Sigmoid colon (tissue), 7 donors: ENCODE measurements around the gene NIN. TPM values are rescaled to one million over a fixed set of nuclear protein-coding genes. Genes with fewer than 3 reads are reported as not detected.

Source experiments
- DNase-seq: peaks from one replicate; pipeline ENCODE4 v3.0.0-alpha.2; 2019
- H3K27ac ChIP-seq, 4 donors: fragments of 200-600 bp; sonication (generic); one replicate each; pipeline ENCODE4 v1.5.1; 2016 to 2019; ENCODE audit warnings: mild to moderate bottlenecking in 1 of 4
- H3K27me3 ChIP-seq, 3 donors: fragments of 200-600 bp; sonication (generic); one replicate each; pipeline ENCODE4 v1.5.1; 2019; ENCODE audit warnings: mild to moderate bottlenecking in 1 of 3
- H3K36me3 ChIP-seq, 4 donors: fragments of 200-600 bp; sonication (generic); one replicate each; pipeline ENCODE4 v1.5.1; 2016 to 2019
- H3K4me1 ChIP-seq, 4 donors: fragments of 200-600 bp; sonication (generic); one replicate each; pipeline ENCODE4 v1.5.1; 2017 to 2019
- H3K4me3 ChIP-seq, 4 donors: fragments of 200-600 bp; sonication (generic); one replicate each; pipeline ENCODE4 v1.5.1; 2017 to 2019; ENCODE audit warnings: mild to moderate bottlenecking in 2 of 4, moderate library complexity in 1 of 4
- H3K9me3 ChIP-seq, 4 donors: fragments of 200-600 bp in 3 of 4; sonication (generic) in 3 of 4; one replicate each; pipeline versions ENCODE4 v1.5.1 to v1.6.1; 2013 to 2019
- CTCF ChIP-seq, 4 experiments: fragments of 450-650 bp in 3 of 4; fragments of 200-600 bp in 1 of 4; IDR thresholded peaks; one replicate each; pipeline ENCODE4 v1.5.1; 2016 to 2019; ENCODE audit warnings: antibody characterized with exemption in 4 of 4, mild to moderate bottlenecking in 3 of 4, moderate library complexity in 2 of 4
- EP300 ChIP-seq, 4 donors: sonication (generic); formaldehyde crosslinking; IDR thresholded peaks; one replicate each; pipeline ENCODE4 v1.6.1; 2017; ENCODE audit warnings: antibody characterized with exemption in 4 of 4
- POLR2A ChIP-seq, 2 donors: fragments of 450-650 bp; IDR thresholded peaks; one replicate each; pipeline ENCODE4 v1.6.1; 2016; ENCODE audit warnings: antibody characterized with exemption in 2 of 2, mild to moderate bottlenecking in 2 of 2, moderate library complexity in 2 of 2
- POLR2AphosphoS5 ChIP-seq, 4 donors: sonication (generic); formaldehyde crosslinking; IDR thresholded peaks; one replicate each; pipeline ENCODE4 v1.6.1; 2017; ENCODE audit warnings: antibody characterized with exemption in 4 of 4
- WGBS, 2 donors: extraction: QIAGEN DNeasy Blood & Tissue Kit; methylation state at CpG; one replicate each; pipeline ENCODE4 v1.1.7; 2013; 5-methylcytosine and 5-hydroxymethylcytosine counted together
- intact Hi-C: fragments of 100-400 bp; cut with DNase I; formaldehyde crosslinking; loops from one replicate; pipeline ENCODE4 v1.15.1; 2023
- polyA plus RNA-seq, 3 donors: library from polyadenylated mRNA; stranded (reverse); fragments of 200-250 nt; gene quantifications; one replicate each; pipeline ENCODE4 v1.2.3, GENCODE V29; 2013
- total RNA-seq, 4 donors: library from RNA; depleted of rRNA; stranded (reverse); fragments of >200 nt; gene quantifications; one replicate each; pipeline ENCODE4 v1.1.0, GENCODE V29; 2016
- donor health status: healthy with polysubstance abuse.
- donor health status: Bipolar disorder and iron deficiency.
- donor health status: healthy.

NIN gene
- total and polyA plus RNA-seq, 7 donors, result 3.6 to 38.2 (median 20.7) TPM

- WGBS, 2 donors, result 64 to 67% methylated on average over 2 of the region's 2 CpGs
- Histone ChIP-seq H3K4me1 (peaks cover 0 to 12% (median 9%) of the 10 kb centered on the region in 4 donors), H3K9me3 (no peaks in the 10 kb centered on the region), H3K36me3 (peaks cover 8 to 30% (median 18%) of the 10 kb centered on the region in 4 donors), H3K4me3 (no peak overlapping the region), H3K27me3 (no peaks in the 10 kb centered on the region), H3K27ac (peak overlapping the region; percentile 29 to 63 (median 53))
- TF ChIP-seq CTCF (IDR thresholded peaks at IDR 0.05) (no peak), POLR2AphosphoS5 (IDR thresholded peaks at IDR 0.05) (peak in 1 of 4 donors; percentile 2)
- intact Hi-C loops, result loop anchor here (5.0 to 10.0 kb wide), 5 partner anchors 111 to 461 kb away; partner anchors contain the start of genes DMAC2L, L2HGDH and SAV1
- no peak for DNase-seq
Measured at GRCh38 chr14:50775357-50775756, 55.6 kb downstream of the NIN start.

- intact Hi-C loops, result loop anchor here (5.0 to 10.0 kb wide), 5 partner anchors 110 to 460 kb away; partner anchors contain the start of genes DMAC2L, L2HGDH and SAV1
- 87 to 93% methylated on average over 8 of the region's 8 CpGs for WGBS, 2 donors
- no peaks in the 10 kb centered on the region for H3K27me3 ChIP-seq
- peaks cover 0 to 12% (median 9%) of the 10 kb centered on the region in 4 donors for H3K4me1 ChIP-seq
- no peak overlapping the region for H3K4me3 ChIP-seq
- H3K9me3 ChIP-seq, result no peaks in the 10 kb centered on the region
- TF ChIP-seq POLR2A (IDR thresholded peaks at IDR 0.05) (no peak), CTCF (IDR thresholded peaks at IDR 0.05) (no peak), POLR2AphosphoS5 (IDR thresholded peaks at IDR 0.05) (no peak), EP300 (IDR thresholded peaks at IDR 0.05) (no peak)
- peak overlapping the region; percentile 29 to 63 (median 53) for H3K27ac ChIP-seq
- peaks cover 12 to 36% (median 25%) of the 10 kb centered on the region in 4 donors for H3K36me3 ChIP-seq
- no peak for DNase-seq
Measured at GRCh38 chr14:50774542-50775267, 56.3 kb downstream of the NIN start.

- Histone ChIP-seq H3K27me3 (no peaks in the 10 kb centered on the region), H3K9me3 (no peaks in the 10 kb centered on the region), H3K36me3 (peaks cover 12 to 45% (median 32%) of the 10 kb centered on the region in 4 donors), H3K27ac (peak overlapping the region in 1 of 4 donors; percentile 63), H3K4me3 (no peak overlapping the region), H3K4me1 (peaks cover 0 to 12% (median 9%) of the 10 kb centered on the region in 4 donors)
- intact Hi-C loops, result loop anchor here (10.0 kb wide), 2 partner anchors 109 to 459 kb away; partner anchors contain the start of genes DMAC2L, L2HGDH and SAV1
- no peak for DNase-seq
- WGBS, 2 donors, result 59 to 64% methylated on average over 7 of the region's 7 CpGs
- peak in 3 of 4 experiments; percentile 29 to 48 (median 33) for TF ChIP-seq CTCF (IDR thresholded peaks at IDR 0.05)
- no peak for TF ChIP-seq POLR2A (IDR thresholded peaks at IDR 0.05)
Measured at GRCh38 chr14:50773632-50774541, 57.1 kb downstream of the NIN start.

GRCh38 chr14:50772412-50772811, 58.5 kb downstream of the NIN start:
- H3K4me3 ChIP-seq, result no peak overlapping the region
- DNase-seq, result no peak
- H3K27me3 ChIP-seq, result no peaks in the 10 kb centered on the region
- no peak overlapping the region for H3K27ac ChIP-seq
- 93 to 95% methylated on average over 7 of the region's 7 CpGs for WGBS, 2 donors
- TF ChIP-seq POLR2A (IDR thresholded peaks at IDR 0.05) (no peak), POLR2AphosphoS5 (IDR thresholded peaks at IDR 0.05) (no peak), EP300 (IDR thresholded peaks at IDR 0.05) (no peak), CTCF (IDR thresholded peaks at IDR 0.05) (no peak)
- intact Hi-C loops, result loop anchor here (10.0 kb wide), 2 partner anchors 108 to 458 kb away; partner anchors contain the start of genes DMAC2L, L2HGDH and SAV1
- H3K4me1 ChIP-seq, result peaks cover 0 to 12% (median 9%) of the 10 kb centered on the region in 4 donors
- no peaks in the 10 kb centered on the region for H3K9me3 ChIP-seq
- peaks cover 12 to 54% (median 37%) of the 10 kb centered on the region in 4 donors for H3K36me3 ChIP-seq
